Fibroblast of gingiva (primary cell): Measurements from ENCODE around the gene C14orf119.

Source experiments
- DNase-seq: peaks from one replicate; pipeline ENCODE4 v3.0.0-alpha.2; 2011; ENCODE audit warnings: low read depth

Gene C14orf119

GRCh38 chr14:23126548-23127278, 31.4 kb downstream of the C14orf119 start:
- no peak for DNase-seq

GRCh38 chr14:23127861-23128260, 32.6 kb downstream of the C14orf119 start:
- DNase-seq, result no peak

GRCh38 chr14:23128969-23129758, 33.9 kb downstream of the C14orf119 start:
- DNase-seq, result no peak

- DNase-seq, result no peak
Observed at GRCh38 chr14:23129759-23130316, 34.5 kb downstream of the C14orf119 start.

- no peak for DNase-seq
Observed at GRCh38 chr14:23130871-23131270, 35.6 kb downstream of the C14orf119 start.

GRCh38 chr14:23131482-23131881, 36.2 kb downstream of the C14orf119 start:
- DNase-seq, result no peak

- DNase-seq, result no peak
Observed at GRCh38 chr14:23132970-23133369, 37.7 kb downstream of the C14orf119 start.

GRCh38 chr14:23136566-23137133, 41.3 kb downstream of the C14orf119 start:
- DNase-seq, result no peak

- DNase-seq, result no peak
Observed at GRCh38 chr14:23137192-23137812, 42.0 kb downstream of the C14orf119 start.

- no peak for DNase-seq
Observed at GRCh38 chr14:23137813-23138535, 42.7 kb downstream of the C14orf119 start.

GRCh38 chr14:23139874-23140273, 44.6 kb downstream of the C14orf119 start:
- no peak for DNase-seq

- no peak for DNase-seq
Observed at GRCh38 chr14:23140371-23140770, 45.1 kb downstream of the C14orf119 start.

- DNase-seq, result peak; percentile 84
Observed at GRCh38 chr14:23141706-23142444, 46.6 kb downstream of the C14orf119 start.

GRCh38 chr14:23142826-23143225, 47.5 kb downstream of the C14orf119 start:
- no peak for DNase-seq

GRCh38 chr14:23143911-23144310, 48.6 kb downstream of the C14orf119 start:
- peak; percentile 19 for DNase-seq

GRCh38 chr14:23145794-23146350, 50.6 kb downstream of the C14orf119 start:
- DNase-seq, result peak; percentile 31

GRCh38 chr14:23146351-23146910, 51.1 kb downstream of the C14orf119 start:
- no peak for DNase-seq

GRCh38 chr14:23146980-23147379, 51.7 kb downstream of the C14orf119 start:
- DNase-seq, result no peak

GRCh38 chr14:23147676-23148075, 52.4 kb downstream of the C14orf119 start:
- DNase-seq, result no peak

- peak; percentile 36 for DNase-seq
Observed at GRCh38 chr14:23148591-23149249, 53.4 kb downstream of the C14orf119 start.
